DMS53 treated with DMSO at 0.1 percent for 48 hours (cell line): ENCODE data around the gene ZFYVE28.

Experiments
- DNase-seq: peaks from one replicate; lab custom pipeline; 2025; ENCODE audit not compliant: unreplicated experiment; lab: John Stamatoyannopoulos, UW

ZFYVE28 gene

GRCh38 chr4:2428496-2429213 is 10.2 kb upstream of the ZFYVE28 start:
- no peak for DNase-seq

GRCh38 chr4:2427383-2428334 is 9.2 kb upstream of the ZFYVE28 start:
- no peak for DNase-seq

- DNase-seq: no peak
These were observed 8.3 kb upstream of the ZFYVE28 start for GRCh38 chr4:2426711-2427275.

GRCh38 chr4:2426069-2426397 is 7.6 kb upstream of the ZFYVE28 start:
- no peak for DNase-seq

GRCh38 chr4:2425386-2426068 is 7.1 kb upstream of the ZFYVE28 start:
- DNase-seq: no peak

- no peak for DNase-seq
These were observed 6.1 kb upstream of the ZFYVE28 start for GRCh38 chr4:2424581-2424980.

GRCh38 chr4:2423695-2424094 is 5.2 kb upstream of the ZFYVE28 start:
- no peak for DNase-seq

GRCh38 chr4:2423066-2423465 is 4.6 kb upstream of the ZFYVE28 start:
- no peak for DNase-seq

GRCh38 chr4:2421928-2422327 is 3.5 kb upstream of the ZFYVE28 start:
- no peak for DNase-seq

GRCh38 chr4:2419814-2420213 is 1.4 kb upstream of the ZFYVE28 start:
- no peak for DNase-seq

GRCh38 chr4:2418650-2419571 is 466 bp upstream of the ZFYVE28 start, which contains the start of gene CFAP99:
Gene CFAP99, plus strand, starts transcription at chr4:2418955.
- DNase-seq: peak; percentile 99

- DNase-seq: no peak
These were observed 1.1 kb downstream of the ZFYVE28 start for GRCh38 chr4:2417226-2417764.

- DNase-seq: no peak
These were observed 1.8 kb downstream of the ZFYVE28 start for GRCh38 chr4:2416564-2417225.

- no peak for DNase-seq
These were observed 2.4 kb downstream of the ZFYVE28 start for GRCh38 chr4:2415881-2416563.

GRCh38 chr4:2415213-2415612 is 3.2 kb downstream of the ZFYVE28 start:
- DNase-seq: no peak

GRCh38 chr4:2413821-2414610 is 4.4 kb downstream of the ZFYVE28 start:
- DNase-seq: no peak

- peak; percentile 96 for DNase-seq
These were observed 5.3 kb downstream of the ZFYVE28 start for GRCh38 chr4:2412885-2413716.
